Activated T-cell treated with anti-CD3 and anti-CD28 coated beads for 1 hour (primary cell): ENCODE data around the gene ABI3BP.

Experiments
- DNase-seq: peaks from one replicate; pipeline ENCODE4 v3.0.0-alpha.2; 2020; ENCODE audit warnings: low read depth

ABI3BP gene

DNA sequence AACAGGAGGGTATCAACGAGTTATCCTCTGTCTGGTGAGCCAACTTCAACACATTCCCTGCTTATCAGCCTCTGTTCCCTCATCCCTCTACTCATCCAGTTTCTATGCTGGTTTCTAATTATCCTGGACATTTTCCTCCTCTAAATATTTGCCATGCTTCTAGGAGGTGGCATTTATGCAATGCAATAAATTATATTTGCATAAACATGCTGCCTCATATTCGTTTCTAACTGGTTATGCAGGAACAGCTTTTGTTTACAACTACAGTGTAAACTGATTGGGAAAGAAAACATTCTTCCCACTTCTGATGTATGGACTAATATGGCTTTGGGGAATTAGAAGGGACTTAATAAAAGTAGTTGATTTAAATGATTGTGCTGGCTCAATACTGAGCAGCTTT, 161.6 kb downstream of the ABI3BP start:
- no peak for DNase-seq

DNA sequence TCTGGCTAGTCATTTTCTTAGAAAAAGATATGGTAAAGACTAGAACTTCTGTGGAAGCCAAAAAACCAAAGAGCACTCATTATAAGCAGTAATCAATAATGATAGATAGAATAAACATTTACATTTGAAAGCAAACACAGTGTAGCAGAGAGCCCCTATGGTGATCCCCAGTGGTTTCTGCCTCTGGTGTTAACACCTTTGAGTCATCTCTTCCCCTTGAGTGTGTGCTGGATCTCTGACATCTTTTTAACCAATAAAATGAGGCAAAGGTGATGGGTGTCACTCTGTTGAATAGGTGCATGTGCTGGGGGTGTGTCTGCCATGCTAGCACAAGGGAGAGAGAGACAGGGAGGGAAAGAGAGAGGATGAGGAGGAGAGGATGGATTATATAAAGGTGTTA, 162.3 kb downstream of the ABI3BP start:
- DNase-seq: no peak

DNA sequence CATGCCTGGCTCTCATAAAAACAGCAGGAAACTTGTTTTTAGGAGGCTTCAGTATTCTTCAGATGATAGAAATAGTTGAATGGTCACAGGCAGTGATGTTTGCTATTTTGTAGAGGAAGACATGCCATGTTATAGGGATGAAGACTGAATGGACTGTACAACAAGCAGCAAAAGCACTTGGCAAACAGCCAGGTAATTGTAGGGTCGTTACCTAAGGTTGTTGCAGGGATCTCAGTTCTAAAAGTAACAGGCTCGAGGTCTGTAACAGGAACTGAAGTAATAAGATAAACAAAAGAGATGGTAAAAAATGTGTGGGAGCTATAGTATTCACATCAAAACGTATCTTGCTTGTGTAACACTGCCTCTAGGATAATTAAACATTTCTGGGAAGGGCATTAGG, 167.6 kb downstream of the ABI3BP start:
- no peak for DNase-seq

DNA sequence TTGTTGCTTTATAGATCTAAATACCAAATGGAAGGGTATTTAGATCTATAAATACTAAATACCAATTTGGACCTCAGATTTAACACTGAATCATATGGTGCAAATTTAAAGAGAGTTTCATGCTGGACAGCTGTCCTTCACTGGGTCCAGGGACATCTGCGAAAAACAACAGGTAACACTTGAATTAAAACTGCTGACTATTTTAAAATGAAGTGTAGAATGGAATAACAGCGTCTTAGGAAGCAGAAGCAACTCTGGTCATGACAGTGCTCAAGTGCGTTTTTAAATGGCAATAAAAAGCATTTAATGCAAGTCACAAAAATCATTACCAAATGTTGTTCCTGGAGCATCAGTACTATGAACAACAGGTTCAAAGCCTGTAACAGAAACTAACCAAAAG, 177.6 kb downstream of the ABI3BP start:
- no peak for DNase-seq

DNA sequence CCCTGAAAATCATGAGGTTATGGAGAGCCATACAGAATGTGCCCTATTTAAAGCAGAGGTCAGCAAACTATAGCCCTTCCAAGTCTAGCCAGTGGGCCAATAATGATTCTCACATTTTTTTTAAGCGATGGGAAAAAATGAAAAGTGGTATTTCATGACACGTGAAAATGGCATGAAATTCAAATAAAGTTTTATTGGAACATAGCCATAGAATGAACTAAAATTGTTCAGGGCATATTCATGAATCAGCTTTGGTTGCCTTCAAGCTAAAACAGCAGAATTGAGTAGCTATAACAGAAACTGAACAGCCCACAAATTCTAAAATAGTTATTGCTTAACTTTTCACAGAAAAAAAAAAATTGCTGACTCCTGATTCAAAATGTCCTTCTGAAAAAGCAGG, 179.4 kb downstream of the ABI3BP start:
- no peak for DNase-seq

DNA sequence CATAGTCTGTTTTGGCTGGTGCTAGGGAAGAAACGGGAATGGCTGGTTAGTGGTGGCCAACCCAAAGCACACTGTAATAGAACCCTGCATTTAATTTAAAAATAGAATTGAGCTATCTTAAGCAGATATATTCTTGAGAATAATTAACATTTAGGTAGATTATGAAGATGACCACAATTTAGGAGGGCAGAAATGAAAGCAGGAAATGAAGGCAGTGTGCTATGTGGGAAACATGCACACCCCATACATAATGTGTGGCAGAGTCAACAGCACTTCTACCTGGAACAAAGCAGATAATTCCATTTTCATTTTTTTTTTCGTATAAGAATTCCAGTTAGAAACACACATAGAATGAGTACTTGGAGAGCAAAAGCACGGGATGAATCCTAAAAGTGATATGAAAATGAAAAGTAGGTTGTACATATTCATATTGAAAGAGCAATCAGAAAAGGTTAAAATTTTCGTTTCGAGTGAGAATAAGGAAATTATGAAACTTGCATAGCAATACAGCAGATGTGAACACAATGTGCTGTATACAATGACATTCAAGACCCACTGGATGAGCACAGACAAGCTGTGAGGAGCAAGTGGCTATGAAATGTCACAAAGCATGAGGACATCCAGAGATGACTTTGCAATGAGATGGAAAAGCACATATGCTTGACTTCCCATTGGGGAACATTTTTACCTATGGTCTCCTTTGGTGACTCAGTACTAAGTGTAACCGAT, 181.3 kb downstream of the ABI3BP start:
- no peak for DNase-seq

DNA sequence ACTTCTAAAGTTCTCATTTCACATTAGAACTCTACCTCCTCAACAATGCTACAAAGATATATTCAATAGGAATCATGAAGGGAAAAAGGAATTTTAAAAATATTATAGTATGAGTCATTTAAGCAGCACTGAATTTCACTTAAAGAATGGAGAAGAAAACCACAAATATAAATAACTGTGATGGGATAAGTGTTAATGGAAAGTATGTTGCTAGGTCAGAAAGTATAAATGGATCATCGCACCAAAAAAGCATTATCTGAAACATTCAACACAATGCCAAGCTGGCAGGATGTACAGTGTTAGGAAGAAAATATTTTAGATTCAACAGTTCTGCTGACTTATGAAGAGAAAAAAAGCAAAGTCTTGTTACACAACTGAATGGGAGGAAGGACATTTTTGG, 182.6 kb downstream of the ABI3BP start:
- no peak for DNase-seq

DNA sequence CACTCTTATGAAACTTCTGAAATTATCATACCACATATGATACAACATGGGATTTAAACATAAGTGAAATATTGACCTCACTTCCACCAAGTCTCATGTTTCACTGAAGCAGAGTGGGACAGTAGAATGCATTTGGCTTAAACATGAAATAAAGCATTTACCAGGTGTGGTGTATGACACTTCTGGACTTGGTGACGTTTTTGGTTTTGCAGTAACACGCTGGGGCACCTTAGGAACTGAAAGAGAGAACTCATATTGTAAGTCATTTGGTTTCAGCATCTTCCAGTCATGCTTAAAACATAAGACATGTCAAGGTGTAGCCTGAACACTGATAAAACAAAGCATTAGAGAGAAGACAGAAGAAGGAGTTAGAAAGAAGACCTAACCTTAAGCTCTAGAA, 188.6 kb downstream of the ABI3BP start:
- DNase-seq: no peak

DNA sequence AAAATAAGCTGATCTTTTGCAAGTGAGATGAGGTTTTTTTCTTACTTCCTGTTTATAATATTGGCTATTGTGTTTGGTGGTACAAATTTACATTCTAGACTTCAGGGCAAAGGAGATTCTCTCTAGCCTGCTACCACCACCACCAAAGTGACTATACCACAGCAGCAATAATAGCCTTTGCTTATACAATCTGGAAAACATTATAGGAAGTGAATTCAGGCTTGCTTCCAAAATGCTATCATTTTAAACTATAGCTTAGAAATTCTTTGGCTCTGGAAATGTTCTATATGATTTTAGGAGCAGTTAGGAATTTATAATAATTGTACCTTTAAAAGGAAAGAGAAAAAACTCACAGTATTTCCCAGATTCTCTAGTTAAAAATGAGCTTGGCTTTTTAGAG, 189.5 kb downstream of the ABI3BP start:
- DNase-seq: no peak

DNA sequence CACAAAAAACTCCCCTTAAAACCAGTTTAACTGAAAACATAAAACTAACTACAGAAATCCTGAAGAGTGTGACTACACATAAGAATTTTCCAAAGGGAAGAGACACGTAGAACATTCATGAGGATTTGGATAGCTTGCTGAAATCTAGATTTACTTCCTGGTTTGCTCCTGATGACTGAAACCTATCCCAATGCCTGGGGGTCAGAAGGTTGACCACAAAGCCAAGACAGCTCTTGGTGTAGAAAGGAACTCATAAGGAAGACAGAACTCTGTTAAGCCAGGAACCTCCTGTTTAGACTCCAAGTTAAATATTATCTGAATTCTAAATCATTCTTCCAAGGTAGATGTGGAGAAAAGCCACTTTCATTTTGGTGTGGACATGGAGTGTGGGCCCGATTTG, 191.1 kb downstream of the ABI3BP start:
- no peak for DNase-seq

DNA sequence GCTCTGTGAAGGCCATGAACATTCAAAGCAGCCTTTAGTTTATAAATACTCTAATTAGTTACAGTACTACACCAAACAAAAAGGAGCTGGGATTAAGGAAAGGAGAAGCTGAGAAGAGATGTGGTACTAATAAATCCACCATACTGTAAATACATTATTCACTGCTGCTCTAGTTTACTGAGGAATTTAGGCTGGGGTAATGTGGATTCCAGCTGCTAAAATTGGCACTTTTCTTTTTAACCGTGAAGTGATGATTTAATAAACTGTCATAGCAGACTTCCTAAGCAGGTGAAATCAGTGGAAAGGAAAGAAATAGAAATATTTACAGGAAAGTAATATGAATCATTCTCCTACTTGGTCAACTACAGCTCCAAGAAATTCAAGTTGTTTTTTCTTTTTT, 195.2 kb downstream of the ABI3BP start:
- DNase-seq: no peak

DNA sequence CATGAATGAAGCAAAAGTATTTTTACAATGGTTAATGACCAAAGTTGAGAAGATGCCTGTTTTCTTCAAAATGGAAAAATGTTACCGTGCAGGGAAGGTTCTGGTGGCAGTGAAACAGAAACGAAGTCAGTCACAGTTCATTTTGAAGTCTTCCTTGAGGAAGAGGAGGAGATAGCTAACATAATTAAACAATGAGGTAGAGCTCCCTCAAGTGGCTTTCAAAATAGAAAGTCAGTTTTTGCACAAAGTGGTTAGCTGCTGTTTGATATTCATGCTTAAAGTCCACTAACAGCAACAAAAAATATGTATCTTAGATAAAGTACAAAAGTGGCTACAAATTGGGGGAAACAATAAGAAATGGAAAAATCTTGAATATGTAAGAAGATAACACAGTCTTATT, 196.7 kb downstream of the ABI3BP start:
- DNase-seq: no peak

DNA sequence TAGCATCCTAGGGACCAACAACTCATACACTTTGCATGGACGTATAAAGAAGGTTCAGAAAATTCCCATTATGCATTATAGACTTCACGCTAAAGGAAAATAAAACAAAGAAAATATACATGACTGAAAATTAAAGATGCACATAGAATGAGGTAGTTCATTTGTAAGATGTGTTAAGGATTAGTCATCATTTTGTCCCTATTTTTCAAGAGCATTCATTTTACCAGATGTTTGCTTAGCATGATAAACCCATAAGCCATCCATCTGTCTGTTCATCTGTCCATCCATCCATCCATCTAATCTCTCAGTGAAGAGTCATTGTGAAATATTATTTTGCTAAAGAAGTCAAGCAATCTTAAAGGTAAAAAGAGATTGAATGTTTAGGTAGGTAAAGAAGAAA, 203.6 kb downstream of the ABI3BP start:
- no peak for DNase-seq

DNA sequence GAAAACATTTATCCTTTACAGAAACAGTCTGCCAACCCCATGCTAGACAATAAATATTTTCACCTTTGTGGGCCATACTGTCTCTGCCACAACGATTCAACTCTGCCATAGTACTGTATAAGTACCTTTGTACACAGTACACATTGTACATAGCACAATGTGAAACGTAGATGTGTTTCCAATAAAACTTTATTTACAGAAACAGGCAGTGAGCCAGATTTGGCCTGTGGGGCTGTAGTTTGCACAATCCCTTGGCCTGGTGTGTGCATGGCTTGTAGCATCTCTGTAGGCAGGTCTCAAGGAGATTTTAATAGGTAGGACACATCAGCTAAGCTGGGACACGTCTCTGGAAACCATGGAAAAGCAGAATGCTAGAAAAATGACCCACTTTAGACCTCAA, 209.6 kb downstream of the ABI3BP start:
- no peak for DNase-seq

DNA sequence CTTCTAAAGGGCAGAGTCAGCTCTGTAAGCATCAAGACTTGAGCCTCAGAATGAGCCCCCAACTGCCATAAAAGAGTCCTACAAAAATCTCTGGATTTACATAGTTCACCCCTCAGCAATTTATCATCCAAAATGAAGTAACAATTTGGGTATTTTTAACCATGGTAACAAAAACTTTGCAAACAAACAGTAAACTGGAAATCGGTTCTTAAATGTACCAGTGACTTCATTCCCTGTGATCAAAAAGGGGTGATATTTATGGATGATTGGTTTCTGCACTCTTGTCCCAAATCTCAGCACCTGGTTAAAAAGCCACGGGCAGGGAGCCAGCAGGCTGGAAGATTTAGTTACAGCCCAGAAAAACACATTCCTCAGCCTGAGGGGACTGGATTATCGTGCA, 210.3 kb downstream of the ABI3BP start:
- DNase-seq: no peak

DNA sequence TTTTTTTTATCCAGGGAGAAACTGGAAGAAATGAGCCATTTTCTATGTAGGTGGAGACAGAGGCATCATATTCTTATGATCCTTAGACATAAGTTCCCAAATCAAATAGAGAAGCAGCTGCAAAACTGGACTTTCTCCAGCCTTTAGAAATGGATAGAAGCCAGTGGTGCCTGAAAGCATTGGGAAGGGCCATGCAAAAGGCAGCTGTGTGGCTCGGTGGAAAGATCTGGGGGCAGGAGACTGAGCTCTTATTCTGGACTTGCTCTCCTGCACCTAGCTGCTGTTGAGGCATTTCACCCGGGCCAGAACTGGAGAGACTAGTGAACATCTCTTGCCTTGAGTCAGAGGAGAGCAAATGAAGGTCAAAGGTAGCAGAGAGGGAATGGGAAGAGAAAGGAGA, 210.9 kb downstream of the ABI3BP start:
- no peak for DNase-seq

DNA sequence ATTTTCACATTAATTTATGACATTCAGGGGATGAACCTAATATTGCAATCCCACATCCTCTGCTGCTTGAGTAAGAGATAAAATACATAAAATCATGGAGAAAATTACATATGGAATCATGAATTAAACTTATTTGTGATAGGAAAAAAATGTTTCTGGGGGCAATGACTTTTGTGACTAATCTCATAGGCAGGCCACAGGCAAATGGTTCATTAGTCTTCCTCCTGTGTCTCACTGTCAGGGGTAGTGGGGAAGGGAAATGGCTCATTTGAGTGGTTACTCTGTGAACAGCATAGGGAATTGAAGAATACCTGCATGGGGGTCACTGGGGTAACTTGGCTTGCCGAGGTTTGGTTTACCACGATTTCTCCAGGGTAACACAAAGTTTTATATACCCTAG, 211.9 kb downstream of the ABI3BP start:
- DNase-seq: no peak

DNA sequence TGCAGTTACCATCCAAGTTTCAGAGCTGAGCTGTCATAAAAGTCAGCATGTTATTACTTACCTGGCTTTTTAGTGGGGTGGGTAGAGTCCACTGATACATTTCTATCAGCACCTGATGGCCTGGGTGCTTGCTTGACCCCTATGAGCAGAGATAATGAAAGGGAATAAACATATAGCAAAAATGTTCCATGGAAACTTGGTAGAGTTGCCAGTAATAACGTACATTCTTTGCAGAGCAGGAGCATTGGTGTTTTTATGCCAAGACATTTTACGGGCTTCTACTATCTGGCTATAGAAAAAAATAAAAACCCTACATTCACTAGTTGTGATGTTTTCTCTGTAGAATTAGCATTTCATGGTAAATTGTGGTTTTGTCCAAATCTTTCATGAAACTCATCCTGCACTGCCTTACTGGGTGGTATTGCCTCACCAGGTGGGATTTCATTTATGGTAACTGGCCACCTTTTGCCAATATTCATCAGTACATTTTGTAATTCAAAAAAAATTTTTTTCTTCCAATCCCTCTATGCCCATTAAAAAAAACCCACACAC, 213.1 kb downstream of the ABI3BP start:
- no peak for DNase-seq

DNA sequence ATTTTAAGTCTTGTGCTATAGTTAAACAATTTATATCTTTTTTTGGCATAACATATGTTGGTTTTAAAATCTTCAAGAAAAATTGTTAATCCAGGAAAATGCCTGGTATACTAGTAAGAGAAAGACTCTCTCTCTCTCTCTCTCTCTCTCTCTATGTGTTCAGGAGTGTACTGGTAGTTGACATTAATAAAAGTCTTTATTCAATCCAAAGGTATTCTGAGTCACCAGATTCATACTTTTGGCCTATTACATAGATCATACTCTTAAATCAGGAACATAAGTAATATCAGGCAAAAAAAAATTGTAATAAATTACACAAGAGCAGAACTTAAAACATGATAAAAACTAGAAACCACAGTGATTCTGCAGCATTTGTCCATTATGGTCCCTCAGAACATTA, 213.7 kb downstream of the ABI3BP start:
- no peak for DNase-seq

DNA sequence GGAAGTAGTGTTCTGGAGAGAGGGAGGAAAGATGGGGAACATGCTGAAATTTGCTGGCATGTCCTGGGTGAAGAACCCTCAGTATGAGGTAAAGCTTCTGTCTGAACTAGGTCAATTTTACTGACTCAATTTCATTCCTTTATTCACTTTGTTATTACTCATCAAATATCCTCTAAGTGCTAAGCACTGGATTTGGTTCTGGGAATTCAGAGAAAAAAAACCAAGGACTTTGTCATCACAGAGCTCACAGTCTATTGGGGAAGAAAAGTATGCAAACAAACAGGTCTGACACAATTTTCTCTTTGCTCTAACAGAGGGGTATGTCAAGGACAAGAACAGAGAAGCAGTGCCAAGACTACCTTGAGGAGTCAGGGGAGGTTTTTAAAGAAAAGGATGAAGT, 215.9 kb downstream of the ABI3BP start:
- DNase-seq: no peak

DNA sequence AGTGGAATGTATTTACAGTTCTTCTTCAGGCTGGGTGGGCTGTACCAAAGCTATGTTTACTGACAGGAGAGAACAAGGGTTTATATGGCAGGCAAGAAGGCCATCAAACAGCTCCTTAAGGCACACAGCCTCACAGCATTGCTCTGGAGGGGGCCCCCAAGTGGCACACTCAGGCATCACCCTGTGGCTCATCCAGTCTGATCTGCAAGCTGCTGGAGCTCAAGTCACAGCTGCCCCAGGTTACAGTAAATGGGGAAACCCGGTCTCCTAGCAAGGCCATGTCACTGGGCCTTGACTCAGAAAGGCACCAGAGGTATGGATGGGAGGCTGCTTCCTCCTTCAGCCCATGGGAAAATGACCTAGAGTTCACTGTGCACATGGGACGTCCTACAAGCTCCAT, 216.5 kb downstream of the ABI3BP start:
- DNase-seq: no peak

DNA sequence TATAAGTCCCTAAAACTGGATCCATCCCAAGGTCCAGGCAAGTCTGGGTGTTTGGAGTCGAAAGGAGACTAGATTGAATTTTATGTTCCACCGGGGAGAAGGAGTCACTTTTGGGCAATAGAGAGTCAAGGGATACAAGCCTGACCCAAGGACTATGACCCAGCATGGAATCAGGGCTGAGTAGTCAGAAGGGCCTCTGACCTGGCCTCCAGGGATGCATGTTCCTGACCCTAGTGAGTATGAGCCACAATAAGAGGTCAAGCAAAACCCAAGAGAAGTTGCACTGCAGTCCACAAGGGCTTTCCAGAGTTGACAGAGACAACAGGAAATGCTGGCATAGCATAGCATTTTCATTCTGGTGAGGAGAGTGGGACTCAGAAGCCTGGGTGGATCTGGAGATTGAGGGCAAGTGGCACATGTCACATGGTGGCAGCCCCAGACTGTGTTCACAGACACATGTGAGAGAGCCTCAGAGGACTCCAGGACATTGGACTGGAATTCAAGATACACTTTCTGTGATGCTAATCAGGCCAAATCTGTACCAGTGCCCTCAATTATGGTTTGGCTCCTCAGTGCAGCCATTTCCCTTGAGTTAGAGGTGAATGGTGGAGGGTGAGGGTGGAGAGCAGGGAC, 217.0 kb downstream of the ABI3BP start:
- DNase-seq: no peak

DNA sequence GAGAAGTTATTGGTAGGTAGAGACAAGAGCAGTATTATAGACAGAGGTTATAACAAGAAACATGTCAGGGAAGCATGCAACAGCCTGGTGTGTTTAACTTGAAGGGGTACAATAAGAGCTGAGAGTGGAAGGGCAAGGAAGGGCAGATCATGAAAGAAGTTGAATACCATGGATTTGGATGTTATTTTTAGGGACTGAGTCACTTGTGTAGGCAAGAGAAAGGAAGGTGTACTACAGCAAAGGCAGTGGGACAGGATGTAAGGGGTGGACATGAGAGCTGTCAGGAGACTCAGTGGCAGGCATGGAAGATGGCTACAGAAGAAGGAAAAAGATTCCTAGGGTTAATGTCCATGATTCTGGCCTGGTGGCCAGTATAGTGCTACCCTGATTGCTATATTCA, 217.6 kb downstream of the ABI3BP start:
- no peak for DNase-seq

DNA sequence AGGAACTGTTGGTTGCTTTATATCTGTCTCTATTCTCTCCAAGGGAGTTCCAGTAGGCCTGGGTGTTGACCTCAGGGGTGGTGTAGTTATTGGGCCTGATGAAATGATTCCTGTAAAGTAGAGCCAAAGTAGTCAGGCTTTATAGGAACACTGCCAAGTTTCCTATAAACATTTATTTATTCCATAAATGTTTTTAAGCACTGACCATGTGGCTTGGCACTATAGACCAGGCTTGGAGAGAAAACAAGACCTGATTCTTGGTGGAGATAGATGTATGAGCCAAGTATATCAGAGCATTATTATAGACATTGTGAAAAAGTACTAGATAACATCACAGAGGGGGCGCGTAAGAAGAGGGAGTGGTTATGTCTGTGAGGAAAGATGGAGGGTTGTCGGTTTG, 218.0 kb downstream of the ABI3BP start:
- DNase-seq: no peak
